8988T (cell line): ENCODE measurements around the gene FOXC1.
A peak's percentile ranks its signal among the peaks of the same experiment; 100 is the strongest.

Experiments
- DNase-seq: peaks from one replicate; pipeline ENCODE4 v3.0.0; 2011

The FOXC1 gene

DNA sequence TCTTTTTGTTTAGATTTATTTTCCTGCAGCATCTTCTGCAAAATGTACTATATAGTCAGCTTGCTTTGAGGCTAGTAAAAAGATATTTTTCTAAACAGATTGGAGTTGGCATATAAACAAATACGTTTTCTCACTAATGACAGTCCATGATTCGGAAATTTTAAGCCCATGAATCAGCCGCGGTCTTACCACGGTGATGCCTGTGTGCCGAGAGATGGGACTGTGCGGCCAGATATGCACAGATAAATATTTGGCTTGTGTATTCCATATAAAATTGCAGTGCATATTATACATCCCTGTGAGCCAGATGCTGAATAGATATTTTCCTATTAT lies 3.2 kb downstream of the FOXC1 start:
- peak; percentile 85 for DNase-seq

DNA sequence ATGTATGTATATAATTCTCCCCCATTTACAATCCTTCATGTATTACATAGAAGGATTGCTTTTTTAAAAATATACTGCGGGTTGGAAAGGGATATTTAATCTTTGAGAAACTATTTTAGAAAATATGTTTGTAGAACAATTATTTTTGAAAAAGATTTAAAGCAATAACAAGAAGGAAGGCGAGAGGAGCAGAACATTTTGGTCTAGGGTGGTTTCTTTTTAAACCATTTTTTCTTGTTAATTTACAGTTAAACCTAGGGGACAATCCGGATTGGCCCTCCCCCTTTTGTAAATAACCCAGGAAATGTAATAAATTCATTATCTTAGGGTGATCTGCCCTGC lies 3.6 kb downstream of the FOXC1 start:
- no peak for DNase-seq

DNA sequence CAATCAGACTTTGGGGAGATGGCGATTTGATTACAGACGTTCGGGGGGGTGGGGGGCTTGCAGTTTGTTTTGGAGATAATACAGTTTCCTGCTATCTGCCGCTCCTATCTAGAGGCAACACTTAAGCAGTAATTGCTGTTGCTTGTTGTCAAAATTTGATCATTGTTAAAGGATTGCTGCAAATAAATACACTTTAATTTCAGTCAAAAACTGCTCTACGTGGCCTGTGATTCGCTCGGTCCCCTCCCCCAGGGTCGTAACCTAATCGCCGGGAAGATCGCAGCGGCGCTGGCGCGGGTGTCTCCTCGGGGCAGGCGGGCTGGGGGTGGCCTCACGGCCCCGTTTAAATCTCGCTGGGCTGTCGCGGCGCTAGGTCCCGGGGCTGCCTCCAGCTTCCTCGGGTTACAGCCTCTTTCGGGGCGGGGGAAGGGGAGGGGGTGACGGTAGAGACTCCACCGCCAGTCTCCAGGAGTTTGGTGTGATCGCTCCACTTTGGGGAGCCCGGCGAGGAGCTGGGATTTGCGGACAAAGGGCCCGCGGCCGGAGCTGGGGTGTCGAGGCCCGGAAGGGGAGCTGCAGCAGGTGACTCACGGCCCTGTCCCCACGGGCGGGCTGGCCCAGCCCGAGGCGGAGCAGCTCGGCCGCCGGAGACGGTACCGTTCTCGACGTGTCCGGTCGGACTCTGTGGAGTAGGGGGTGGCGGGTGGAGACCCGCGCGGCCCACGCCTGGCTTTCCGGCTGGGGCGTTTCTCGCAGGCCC lies 4.2 kb downstream of the FOXC1 start:
- peak; percentile 96 for DNase-seq

DNA sequence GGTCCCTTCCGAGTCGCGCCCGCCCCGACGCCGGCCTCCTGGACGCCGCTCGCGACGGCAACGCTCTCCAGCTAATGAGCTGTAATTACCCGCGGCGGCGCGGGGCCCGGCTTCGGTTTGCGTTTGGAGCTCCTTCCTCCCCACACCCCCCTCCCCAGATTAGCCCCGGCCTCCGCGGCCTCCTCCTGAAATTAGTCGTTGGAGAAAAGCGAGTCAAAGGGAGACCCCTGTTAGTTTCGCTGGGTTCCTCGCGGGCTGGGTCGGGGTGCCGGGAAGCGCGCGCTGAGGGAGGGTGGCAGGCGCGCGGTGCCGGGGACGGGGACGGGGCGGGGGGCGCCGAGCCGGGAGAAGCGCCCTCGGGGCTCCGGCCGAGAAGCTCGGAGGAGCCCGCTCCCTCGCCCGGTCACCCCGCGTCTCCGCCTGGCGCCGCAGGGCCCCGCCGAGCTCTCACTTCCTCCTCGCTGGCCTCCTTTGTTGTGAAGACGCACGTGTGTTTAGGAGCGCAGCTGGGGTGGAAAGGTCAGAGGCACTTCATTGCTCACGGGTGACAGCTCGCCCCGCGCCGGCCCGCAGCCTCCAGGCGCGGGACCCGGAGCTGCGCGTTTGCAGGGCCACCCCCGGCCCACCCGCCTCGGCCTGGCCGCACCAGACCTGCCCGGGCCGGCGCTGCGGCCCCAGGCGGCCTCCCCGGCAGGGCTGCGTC lies 4.9 kb downstream of the FOXC1 start:
- DNase-seq, result no peak

DNA sequence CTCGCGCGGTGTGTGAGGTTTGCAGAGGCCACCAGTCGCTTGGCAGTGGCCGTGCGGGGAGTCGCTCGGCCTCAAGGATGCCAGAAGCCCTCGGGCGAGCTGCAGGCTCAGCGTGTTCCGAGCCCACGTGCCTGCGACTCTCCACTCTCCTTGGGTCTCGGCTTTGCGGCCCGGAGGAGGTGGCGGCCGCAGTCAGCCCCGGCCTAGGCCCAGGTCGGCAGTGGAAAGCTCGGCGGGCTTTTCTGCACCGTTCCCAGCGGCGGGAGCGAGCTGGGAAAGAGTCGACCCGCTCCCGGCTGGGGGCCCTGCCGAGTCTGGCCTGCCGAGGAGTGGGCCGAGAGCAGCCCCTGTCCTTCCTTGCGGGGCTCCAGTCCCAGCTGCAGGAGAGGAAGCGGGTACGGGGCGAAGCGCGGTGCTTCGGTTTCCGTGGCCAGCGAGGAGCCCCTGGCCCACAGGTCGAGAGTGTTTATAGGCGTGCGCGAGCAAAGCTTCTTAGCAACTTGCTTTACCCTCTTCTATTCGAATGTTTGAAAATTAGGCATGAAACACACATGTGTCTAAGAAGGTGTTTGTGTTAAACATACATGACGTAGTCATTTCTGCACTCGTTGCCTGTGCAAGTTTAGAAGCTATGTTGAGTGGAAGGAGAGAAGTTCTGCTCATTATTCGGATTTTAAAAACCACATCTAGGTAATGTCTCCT lies 5.6 kb downstream of the FOXC1 start:
- DNase-seq, result no peak

DNA sequence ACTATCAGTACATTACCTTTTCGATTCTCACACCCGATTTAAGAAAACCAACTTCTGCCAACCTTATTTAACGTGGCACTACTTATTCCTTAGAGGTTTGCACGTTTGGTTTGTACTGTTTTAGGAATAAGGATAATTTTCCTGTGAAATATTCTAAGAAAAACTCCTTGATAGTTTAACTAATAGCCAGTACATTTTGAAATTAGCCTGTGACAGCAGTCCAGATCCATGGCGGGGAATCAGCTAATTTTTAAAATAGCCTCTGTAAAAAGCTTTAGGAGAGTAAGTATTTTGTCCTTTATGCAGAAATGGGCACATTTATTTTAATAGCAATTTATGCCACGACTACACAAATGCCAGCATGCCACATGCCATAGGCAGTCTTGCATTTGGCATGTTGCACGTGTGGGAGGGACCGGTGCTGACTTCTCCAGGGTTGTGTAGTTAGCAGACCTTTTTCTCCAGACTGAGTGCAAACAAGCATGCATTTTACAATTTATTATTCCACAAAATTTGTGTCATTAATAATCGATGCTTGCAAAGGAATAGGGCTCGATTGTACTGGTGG lies 6.2 kb downstream of the FOXC1 start:
- no peak for DNase-seq

DNA sequence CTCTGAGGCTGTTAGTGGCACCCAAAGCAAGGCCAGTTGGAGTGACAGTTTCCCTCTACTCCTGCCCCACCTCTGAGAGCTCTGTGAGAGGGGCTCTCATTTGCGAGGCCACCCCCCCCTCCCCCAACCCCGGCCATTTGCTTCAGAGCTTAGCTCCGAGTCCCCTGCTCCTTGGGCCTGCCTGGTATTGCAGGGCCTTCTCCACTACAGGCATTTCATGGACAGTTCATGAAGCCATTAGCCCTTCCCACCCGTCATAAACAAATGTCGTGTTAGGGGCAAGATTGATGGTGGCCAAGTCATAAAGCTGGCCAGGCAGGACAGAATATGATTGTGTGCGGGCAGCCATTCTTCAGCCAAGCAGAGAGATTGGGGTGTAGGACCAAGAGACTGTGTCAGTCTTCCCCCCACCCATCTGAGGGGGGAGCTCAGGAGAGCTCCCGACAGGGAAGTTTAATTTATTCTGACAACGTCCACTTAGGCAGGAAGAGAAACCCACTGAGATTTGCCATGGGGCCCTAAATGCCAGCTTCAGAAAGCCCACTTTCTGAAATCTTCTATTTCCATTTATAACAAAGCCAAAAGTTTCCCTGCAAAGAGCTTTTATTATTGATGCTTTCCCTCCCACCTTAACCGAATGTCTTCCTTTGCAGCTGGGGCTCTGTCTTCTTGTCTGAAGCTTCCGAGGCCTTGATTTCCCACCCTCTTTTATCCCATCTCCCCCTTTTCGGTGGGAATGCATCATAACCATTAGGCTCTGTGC lies 7.2 kb downstream of the FOXC1 start:
- no peak for DNase-seq

DNA sequence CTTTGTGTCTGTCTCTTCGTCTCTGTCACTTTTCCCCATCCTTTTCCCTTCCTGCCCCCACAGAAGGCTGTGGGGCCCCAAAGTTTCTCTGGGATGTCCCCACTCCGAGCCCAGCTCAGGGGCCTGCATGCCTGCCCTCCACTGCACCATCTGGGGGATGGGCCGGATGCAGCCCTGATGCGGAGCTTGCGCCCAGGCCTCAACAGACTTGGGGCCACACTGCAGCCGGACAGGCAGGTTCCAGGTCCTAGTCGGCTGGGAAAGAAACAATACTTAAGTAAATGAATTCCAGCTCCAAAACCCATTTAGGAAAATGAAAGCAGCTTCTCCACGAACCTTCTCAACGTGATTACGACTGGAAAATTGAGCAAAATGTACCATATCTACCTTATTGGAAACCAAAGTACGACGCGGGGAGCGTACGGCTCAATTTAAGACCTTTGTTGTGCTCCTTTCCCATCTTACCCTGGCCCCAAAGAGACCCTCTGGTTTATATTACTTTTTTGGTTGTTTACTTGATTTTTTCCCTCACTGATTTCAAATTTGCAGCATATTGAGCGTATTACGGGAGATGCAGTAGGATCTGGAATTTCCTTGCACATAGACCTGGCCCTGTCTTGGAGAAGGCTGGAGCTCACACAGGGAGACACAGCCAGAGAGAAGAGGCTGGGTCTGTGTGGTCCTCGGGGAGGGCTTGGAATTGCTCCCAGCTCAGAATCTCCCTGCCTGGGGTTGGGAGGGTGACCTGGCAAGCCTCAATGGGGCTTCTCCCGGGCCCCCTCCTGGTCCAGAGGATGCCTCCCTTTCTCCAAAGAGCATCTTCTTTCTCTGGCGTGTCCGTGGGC lies 8.0 kb downstream of the FOXC1 start:
- no peak for DNase-seq

DNA sequence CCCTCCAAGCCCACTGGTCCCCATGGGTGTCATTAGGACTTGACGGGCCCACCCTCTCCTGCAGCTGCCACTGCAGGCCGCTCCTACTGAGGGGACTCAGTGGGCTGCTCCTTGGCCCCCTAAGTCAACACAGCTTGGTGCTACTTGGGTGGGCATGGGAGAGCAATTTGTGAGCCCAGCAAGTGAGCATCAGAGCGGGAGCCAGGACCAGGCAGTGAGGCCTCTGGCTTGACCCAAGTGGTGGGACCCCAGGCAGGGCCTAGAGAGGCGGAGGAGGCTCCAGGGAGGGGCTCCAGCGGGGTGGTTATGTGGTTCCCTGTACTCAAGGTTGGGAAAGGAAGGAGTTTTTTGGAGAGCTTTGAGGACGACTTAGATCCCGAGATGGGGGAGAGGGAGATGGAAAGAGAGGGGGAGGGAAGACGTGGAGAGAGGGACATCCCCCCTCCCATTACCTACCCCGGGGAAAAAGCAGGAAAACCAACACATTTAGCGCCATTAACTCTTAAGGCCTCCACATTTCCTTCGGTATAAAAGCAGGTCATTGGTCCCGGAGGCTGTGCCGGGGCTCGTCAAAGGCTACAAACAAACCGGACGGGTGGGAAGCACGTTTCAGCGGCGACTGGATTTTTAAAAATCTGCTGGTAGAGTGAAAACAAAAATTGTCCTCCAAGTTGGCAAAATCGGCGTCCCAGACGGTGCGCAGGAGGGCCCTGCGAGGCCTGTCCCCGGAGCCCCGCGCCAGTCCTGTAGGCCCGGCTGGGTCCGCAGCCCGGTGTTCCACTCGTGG lies 8.8 kb downstream of the FOXC1 start:
- DNase-seq, result no peak

DNA sequence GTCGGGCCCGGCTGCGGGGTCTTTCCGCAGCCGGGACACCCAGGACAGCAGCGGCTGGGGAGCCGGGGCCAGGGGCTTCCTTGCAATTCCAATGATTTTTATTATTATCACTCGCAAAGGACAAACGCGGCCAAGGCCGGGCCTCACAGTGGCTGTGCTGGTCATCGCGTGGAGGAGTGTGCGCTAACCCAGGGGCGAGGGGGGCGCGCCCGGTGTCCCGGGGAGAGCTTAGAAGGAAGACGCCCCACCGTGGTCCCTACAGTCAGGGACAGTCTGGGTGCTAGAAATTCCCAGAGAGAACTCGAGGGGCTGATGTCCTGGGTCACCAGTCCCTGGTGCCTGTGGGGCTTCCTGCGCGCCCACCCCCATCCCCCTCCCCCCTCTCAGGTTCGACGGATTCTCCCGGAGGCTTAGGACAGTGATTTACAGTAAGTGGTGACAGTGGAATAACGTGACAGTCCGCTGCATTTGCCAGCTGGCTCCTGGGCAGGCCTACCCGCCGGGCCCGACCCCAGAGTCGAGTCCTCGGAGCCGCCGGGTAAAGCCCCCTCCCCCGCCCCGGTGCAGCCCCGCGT lies 9.5 kb downstream of the FOXC1 start:
- DNase-seq, result no peak

DNA sequence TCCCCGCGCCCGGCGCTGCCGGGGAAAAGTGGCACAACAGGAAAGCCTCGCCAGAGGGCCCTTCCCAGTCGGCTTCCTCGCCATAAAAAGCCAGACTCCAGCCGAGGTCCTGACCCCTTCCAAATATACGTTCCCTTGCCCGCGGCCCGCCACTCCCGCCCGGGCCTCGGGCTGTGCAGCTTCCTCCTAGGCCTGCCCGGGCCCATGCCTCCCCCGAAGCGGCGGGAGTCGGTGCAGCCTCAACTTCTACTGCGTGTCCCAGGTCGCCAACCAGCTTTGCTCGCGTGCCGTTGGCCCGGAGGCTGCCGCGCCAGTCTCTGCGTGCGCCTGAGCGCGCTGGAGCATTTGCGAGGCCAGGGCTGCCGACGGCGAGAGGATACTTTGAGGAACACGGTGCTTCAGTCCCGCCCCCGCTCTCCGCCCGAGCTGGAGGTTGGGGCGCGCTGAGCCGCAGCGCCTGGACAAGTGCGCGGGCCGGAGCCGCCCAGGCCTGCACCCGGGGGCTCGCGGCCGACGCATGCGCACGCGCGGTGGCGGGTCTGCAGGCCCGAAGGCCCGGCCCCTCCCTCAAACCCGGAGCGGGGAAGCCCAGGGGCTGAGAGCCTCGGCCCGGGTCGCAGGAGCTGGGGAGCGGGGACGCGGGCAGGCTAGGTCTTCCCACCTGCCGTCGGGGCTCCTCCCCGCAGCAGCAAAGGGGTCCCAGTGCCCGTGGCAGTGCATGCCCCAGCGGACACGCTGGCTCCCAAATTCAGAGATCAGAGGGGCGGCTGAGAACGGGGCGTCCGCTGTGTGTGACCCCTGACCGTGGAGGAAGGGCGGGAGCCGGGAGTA lies 10.2 kb downstream of the FOXC1 start:
- DNase-seq, result no peak

DNA sequence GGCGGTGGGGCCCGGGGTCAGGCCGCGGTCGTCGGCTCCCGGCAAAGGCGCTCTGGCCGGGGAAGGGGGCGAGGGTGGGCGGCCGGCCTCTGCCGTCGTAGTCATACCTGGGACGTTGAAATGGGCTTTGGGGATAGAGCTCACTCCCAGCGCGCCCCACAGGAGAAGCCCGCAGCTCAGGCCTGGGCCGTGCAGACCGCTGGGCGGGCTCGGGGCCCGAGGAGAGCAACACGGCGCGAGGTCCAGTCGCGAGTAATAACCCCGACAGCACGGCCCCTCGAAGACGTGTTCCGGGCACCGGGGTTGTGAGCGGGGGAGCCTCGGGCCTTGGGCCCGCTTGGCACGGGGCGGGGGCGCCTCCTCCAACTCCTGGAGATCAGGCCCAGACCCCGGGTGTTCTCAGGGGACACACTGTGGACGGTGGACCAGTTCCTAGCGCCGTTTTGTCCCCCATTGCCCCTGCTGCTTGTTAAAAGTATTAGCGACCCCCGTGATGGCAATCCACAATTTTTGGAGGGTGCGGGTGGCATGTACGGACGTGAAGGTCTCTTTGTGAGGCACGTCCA lies 10.9 kb downstream of the FOXC1 start:
- DNase-seq, result no peak

DNA sequence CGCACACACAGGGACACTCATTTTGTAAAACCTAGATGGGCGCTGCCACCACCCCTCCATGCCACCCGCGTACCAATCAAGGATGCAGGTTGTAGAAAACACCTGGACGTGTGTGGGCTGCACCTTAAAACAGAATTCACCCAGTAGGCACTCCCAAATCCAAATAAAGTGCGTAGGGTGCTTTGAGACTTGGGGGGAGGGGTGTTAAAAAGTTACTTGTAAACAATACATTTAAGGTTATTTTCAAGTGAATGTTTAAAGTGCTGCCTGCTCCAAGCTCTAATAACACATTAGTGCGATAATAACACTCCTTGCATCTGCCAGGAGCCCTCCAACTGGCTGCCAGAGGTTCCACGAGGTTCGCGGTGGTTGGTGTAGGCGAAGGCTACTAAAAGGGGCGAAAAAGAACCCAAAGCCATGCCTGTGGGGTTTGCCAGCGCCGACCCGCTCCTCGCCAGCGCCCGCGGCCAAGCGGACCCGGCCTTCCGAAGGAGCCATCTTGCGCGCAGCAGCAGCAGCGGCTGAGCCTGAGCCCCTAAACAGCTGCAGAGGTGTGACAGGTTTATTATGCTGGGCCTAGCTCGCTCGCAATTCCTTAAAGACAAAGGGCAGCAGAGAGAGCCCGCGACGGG lies 11.5 kb downstream of the FOXC1 start:
- DNase-seq, result no peak

DNA sequence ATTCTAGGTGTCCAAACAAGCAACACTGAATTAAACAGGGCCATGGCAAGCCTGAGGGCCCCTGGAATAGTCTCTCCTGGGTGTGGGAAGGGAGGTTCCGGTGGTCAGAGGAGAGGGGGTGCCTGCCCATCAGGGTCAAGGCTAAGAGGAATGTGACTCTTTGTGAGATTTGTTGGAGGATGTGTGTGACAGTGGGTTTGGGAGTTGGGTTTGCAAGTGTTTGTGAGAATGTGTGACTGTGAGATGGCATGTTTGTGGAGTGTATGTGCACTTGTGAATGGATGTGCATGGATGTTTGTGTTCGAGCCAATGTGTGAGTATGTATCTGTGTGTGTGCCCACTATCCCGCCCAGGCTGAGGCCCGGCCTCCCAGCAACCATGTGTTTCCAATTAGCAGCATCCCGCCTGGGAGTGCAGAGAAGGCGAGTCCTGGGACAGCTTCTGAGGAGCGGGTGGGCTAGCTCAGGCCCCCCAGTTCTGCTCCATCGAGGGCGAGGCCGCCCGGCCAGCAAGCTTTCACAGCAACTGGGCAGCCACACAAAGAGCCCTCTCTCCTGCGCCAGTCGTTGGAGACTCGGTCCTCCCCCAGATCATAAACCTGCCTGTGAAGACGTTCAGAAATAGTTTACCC lies 12.6 kb downstream of the FOXC1 start:
- no peak for DNase-seq

DNA sequence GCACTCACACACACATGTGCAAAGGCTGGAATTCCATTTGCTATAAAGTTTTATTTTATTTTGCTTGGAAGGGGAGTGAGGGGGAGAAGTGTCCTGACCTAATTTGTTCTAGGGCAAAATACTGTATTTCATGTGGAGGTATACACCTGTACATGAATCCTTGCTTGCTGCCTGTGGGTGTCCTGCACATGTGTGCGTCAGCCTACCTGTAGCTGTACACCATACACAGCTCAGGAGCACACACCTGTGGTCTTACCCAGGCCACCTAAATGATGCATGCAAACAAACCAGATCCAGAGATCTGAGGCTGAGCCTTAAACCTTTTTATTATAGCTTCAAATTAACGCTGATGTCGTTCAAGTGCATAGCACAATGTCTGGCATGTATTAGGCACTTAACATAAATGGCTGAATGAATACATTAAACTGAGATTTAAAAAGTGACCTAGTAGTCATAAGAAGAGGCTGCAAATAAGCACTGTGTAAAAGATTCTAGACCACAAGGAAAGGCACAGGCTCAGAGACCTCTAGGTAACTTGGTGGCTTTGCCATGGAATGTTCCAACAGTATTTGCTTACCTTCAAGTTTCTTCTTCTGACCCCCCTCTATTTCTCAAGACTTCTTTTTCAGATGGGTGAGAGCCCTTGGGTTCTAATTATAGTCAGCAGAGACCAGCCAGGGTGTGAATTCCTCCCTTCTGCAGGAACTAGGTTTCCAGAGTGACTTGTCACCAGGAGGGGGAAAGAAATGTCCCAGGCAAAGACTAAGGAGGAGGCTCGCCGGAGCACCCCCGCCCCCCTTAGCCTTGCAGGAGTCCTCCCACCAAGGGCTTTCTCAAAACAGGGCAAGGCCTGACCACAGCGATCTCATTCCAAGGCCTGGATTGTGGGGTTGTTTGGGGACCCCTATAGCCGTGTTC lies 13.4 kb downstream of the FOXC1 start:
- DNase-seq, result no peak

DNA sequence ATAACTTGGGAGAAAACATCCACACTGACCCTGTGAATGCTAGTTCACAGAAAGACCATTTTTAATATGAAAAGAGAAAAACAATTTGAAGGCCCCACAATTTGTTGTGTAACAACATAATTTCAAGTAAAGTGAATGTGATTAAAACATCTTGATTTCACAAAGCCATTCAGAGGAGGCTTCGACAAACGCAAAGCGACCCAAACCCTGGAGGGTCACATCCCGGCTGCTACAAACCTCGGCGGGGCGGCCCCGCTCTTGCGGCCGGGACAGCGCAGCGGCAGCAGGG lies 14.0 kb downstream of the FOXC1 start:
- DNase-seq, result no peak

DNA sequence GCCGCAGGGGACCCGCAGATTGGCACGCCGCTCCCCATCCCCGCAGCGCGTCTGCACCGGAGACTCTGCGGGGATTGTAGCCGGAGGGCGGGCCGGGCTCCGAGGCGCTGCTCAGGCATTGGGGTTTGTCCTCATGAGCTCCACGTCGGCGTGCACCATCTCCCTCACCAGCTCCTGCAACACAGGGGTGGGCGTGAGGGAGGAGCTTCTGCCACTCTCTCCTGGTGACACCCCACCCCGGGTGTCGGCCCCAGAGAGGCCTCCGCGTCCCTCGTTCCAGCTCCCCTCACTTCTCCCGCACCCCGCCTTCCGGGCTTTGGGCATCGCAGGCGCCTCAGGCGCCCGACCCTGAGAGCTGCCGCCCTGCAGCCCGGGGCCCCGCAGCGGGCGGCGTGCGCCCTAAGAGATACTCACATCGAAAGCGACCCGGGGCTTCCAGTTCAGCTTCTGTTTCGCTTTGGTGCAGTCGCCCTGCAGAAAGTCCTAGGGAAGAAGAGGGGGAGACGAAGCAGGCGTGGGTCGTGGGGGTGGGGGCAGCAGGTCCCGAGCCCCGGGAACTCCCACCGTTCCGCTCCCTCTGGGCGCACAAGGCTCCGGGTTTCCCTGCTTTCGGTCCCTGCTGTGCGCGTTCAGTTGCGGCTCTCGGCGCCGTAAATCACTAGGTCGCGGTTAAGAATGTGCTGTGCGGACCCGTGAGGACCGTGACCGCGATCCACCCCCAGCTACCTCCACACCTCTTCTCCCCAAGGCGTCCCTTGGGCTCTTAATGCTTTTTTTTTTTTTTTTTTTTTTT lies 14.5 kb downstream of the FOXC1 start:
- no peak for DNase-seq
